Keratinocyte (primary cell): ENCODE results near the gene PLEKHN1.

Source experiments
- EZH2 ChIP-seq: IDR thresholded peaks from one replicate; pipeline ENCODE4 v1.6.1; 2012; ENCODE audit warnings: inconsistent platforms, mild to moderate bottlenecking, low read length, moderate library complexity
- TF ChIP-seq, protein P1 (sequence below), 3 experiments: IDR thresholded peaks in 1 of 3; conservative IDR thresholded peaks in 1 of 3; optimal IDR thresholded peaks in 1 of 3; 2 replicates in 2 of 3; 3 replicates in 1 of 3; pipeline versions ENCODE3 to v1.5.1; 2011; ENCODE audit warnings: low read length in 3 of 3, mild to moderate bottlenecking in 3 of 3, moderate library complexity in 2 of 3, control low read depth in 1 of 3, inconsistent platforms in 1 of 3; ENCODE audit not compliant: insufficient read depth in 2 of 3; ENCODE audit errors: extremely low read depth in 1 of 3

DNA sequence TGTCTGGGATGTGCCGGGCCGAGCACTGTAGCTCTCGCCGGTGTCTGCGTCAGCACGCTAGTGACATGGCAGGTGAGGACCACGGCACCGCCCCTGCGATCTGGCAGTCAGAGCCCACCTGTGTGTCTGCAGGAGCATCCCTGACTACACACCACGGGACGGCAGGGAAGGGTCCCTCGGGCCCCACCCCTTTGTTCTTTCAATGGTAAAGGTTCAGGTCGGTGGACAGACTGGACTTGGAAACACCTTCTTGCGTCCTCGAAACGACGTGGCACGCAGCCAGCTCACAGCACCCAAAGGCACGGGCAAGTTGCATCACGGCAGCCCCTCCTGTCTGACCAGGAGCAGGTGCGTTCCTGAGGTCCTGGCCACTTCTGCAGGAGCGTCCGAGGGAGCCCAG is 46.3 kb upstream of the PLEKHN1 start:
- TF ChIP-seq, protein P1, sequence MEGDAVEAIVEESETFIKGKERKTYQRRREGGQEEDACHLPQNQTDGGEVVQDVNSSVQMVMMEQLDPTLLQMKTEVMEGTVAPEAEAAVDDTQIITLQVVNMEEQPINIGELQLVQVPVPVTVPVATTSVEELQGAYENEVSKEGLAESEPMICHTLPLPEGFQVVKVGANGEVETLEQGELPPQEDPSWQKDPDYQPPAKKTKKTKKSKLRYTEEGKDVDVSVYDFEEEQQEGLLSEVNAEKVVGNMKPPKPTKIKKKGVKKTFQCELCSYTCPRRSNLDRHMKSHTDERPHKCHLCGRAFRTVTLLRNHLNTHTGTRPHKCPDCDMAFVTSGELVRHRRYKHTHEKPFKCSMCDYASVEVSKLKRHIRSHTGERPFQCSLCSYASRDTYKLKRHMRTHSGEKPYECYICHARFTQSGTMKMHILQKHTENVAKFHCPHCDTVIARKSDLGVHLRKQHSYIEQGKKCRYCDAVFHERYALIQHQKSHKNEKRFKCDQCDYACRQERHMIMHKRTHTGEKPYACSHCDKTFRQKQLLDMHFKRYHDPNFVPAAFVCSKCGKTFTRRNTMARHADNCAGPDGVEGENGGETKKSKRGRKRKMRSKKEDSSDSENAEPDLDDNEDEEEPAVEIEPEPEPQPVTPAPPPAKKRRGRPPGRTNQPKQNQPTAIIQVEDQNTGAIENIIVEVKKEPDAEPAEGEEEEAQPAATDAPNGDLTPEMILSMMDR (optimal IDR thresholded peaks at IDR 0.05 in 1 of 3, IDR thresholded peaks at IDR 0.05 in 1 of 3, conservative IDR thresholded peaks at IDR 0.05 in 1 of 3; ENCODE audit: extremely low read depth in 1 of 3, insufficient read depth in 2 of 3, low read length in 3 of 3) = no peak
- no peak for TF ChIP-seq EZH2
